Measurements from ENCODE around the gene GSTA4.

GSTA4 gene

GRCh38 chr6:52995089-52995912, at the start of gene GSTA4 (continued):
- peak; percentile 68; the same call in 1 of the 2 replicates for TF ChIP-seq ZNF513 (tag by site-specific recombination; IDR thresholded peaks at IDR 0.05)
- TF ChIP-seq YY2 (tag by site-specific recombination; IDR thresholded peaks at IDR 0.05): peak; percentile 13; the same call in 1 of the 2 replicates
- peak; percentile 96 for TF ChIP-seq ZNF184 (tag by site-specific recombination; IDR thresholded peaks at IDR 0.05)
- peak; percentile 61; the same call in 1 of the 2 replicates for TF ChIP-seq EGR2 (tag by site-specific recombination; IDR thresholded peaks at IDR 0.05; ENCODE audit: low read depth)
- peak; percentile 80 for TF ChIP-seq IKZF3 (tag by site-specific recombination; IDR thresholded peaks at IDR 0.05)
- TF ChIP-seq YY1 (tag by site-specific recombination; IDR thresholded peaks at IDR 0.05): peak; percentile 64; the same call in 1 of the 2 replicates
- peak; percentile 95 for TF ChIP-seq BCL11A (tag by site-specific recombination; IDR thresholded peaks at IDR 0.05; ENCODE audit: low read depth)
- peak; percentile 88; the same call in 1 of the 2 replicates for TF ChIP-seq ZNF24 (tag by site-specific recombination; IDR thresholded peaks at IDR 0.05)
- TF ChIP-seq ZNF335 (tag by site-specific recombination; conservative IDR thresholded peaks at IDR 0.05): peak; percentile 96
- TF ChIP-seq ZNF558 (tag by site-specific recombination; IDR thresholded peaks at IDR 0.05): peak; percentile 63
- peak; percentile 96 for TF ChIP-seq ZSCAN30 (tag by site-specific recombination; IDR thresholded peaks at IDR 0.05)
- peak; percentile 66 for TF ChIP-seq SP7 (tag by site-specific recombination; IDR thresholded peaks at IDR 0.05)
- TF ChIP-seq KLF16 (tag by site-specific recombination; IDR thresholded peaks at IDR 0.05): 0 out of 2 replicates have a peak, but pooled peaks have one; percentile 34
- TF ChIP-seq ZBTB6 (tag by site-specific recombination; IDR thresholded peaks at IDR 0.05): peak; percentile 100
- 0 out of 2 replicates have a peak, but pooled peaks have one; percentile 39 for TF ChIP-seq ZBTB7A (tag by site-specific recombination; IDR thresholded peaks at IDR 0.05; ENCODE audit: low read depth)
- peak; percentile 8; the same call in 1 of the 2 replicates for TF ChIP-seq PRDM4 (tag by site-specific recombination; IDR thresholded peaks at IDR 0.05)
- peak; percentile 70 for TF ChIP-seq ZNF596 (tag by site-specific recombination; IDR thresholded peaks at IDR 0.05)
- 0 out of 2 replicates have a peak, but pooled peaks have one; percentile 35 for TF ChIP-seq ZNF610 (tag by site-specific recombination; IDR thresholded peaks at IDR 0.05; ENCODE audit: borderline replicate concordance)
- TF ChIP-seq ZBTB20 (tag by site-specific recombination; IDR thresholded peaks at IDR 0.05): peak; percentile 58
- TF ChIP-seq ZNF398 (tag by site-specific recombination; IDR thresholded peaks at IDR 0.05): peak; percentile 89
- TF ChIP-seq PBX3 (CRISPR knock-in tag; IDR thresholded peaks at IDR 0.05): peak; percentile 62; the same call in 1 of the 2 replicates
- TF ChIP-seq SETDB1 (IDR thresholded peaks at IDR 0.05; ENCODE audit: insufficient read length, low read length): peak; percentile 47
- 0 out of 2 replicates have a peak, but pooled peaks have one; percentile 10 for TF ChIP-seq SCRT2 (tag by site-specific recombination; IDR thresholded peaks at IDR 0.05)
- 0 out of 2 replicates have a peak, but pooled peaks have one; percentile 5 for TF ChIP-seq ZNF707 (tag by site-specific recombination; IDR thresholded peaks at IDR 0.05)
- TF ChIP-seq GLI4 (tag by site-specific recombination; IDR thresholded peaks at IDR 0.05): peak; percentile 94
- TF ChIP-seq ZNF2 (tag by site-specific recombination; IDR thresholded peaks at IDR 0.05): peak; percentile 96
- TF ChIP-seq ZNF449 (tag by site-specific recombination; IDR thresholded peaks at IDR 0.05): 0 out of 2 replicates have a peak, but pooled peaks have one; percentile 12
- TF ChIP-seq ZNF561 (tag by site-specific recombination; IDR thresholded peaks at IDR 0.05; ENCODE audit: borderline replicate concordance): peak; percentile 68
- TF ChIP-seq ZIC2 (tag by site-specific recombination; IDR thresholded peaks at IDR 0.05): peak; percentile 66
- peak; percentile 65 for TF ChIP-seq ZSCAN23 (tag by site-specific recombination; IDR thresholded peaks at IDR 0.05)
